ENCODE measurements around the gene SLC14A1. TPM values are rescaled to one million over a fixed set of nuclear protein-coding genes. Genes with fewer than 3 reads are reported as not detected.

SLC14A1 gene
- polyA plus RNA-seq, 1 donor from 2014 or later: not detected

DNA sequence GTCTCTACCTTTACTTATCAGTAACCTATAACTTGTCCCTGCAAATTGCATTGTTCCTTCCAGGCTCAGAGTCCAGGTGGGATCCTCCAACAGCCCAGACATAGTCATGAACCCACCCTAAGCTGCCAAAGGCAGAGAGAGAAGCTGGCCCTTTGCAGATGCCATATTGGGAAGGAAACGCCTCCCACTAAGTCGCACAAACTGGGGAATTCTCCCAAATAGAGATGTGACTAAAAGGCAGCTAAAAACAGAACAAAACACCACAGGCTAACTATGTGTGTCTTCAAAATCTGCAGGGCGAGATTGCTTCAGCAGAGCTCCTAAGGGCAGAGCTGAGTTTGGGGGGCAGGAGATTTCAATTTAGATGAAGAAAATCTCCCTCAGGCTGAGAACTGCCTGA is 63.0 kb downstream of the SLC14A1 start:
- no peaks in the 10 kb centered on the region for H3F3A ChIP-seq (ENCODE audit: insufficient read depth, low read length, poor library complexity, severe bottlenecking)
- H3K9me3 ChIP-seq (ENCODE audit: low read length): no peaks in the 10 kb centered on the region
- no peaks in the 10 kb centered on the region for H3K36me3 ChIP-seq (ENCODE audit: insufficient read depth, low read length)
- H3K79me2 ChIP-seq (replicated peaks; ENCODE audit: insufficient read depth, low read length): no peaks in the 10 kb centered on the region
- no peak overlapping the region for H3K9ac ChIP-seq (ENCODE audit: low read length)
- no peak overlapping the region for H3K4me2 ChIP-seq (ENCODE audit: low read length)
- H2AFZ ChIP-seq (ENCODE audit: low read depth, low read length): no peak overlapping the region
- H3K27me3 ChIP-seq (ENCODE audit: insufficient read depth, low read depth, low read length): no peaks in the 10 kb centered on the region
- TF ChIP-seq SMC3 (conservative IDR thresholded peaks at IDR 0.05; ENCODE audit: poor library complexity) (no peak), MXI1 (conservative IDR thresholded peaks at IDR 0.05; ENCODE audit: poor library complexity, severe bottlenecking) (no peak), EP300 (conservative IDR thresholded peaks at IDR 0.05; ENCODE audit: poor library complexity, severe bottlenecking) (no peak), TAF1 (IDR thresholded peaks at IDR 0.05; ENCODE audit: low read depth) (no peak), CTCF (IDR thresholded peaks at IDR 0.05; ENCODE audit: poor library complexity, severe bottlenecking) (no peak), POLR2AphosphoS5 (IDR thresholded peaks at IDR 0.05) (no peak), RAD21 (conservative IDR thresholded peaks at IDR 0.05) (no peak), EZH2 (IDR thresholded peaks at IDR 0.05; ENCODE audit: borderline replicate concordance, insufficient read depth, low read length, poor library complexity, severe bottlenecking) (no peak)
- TF ChIP-seq, protein P1, sequence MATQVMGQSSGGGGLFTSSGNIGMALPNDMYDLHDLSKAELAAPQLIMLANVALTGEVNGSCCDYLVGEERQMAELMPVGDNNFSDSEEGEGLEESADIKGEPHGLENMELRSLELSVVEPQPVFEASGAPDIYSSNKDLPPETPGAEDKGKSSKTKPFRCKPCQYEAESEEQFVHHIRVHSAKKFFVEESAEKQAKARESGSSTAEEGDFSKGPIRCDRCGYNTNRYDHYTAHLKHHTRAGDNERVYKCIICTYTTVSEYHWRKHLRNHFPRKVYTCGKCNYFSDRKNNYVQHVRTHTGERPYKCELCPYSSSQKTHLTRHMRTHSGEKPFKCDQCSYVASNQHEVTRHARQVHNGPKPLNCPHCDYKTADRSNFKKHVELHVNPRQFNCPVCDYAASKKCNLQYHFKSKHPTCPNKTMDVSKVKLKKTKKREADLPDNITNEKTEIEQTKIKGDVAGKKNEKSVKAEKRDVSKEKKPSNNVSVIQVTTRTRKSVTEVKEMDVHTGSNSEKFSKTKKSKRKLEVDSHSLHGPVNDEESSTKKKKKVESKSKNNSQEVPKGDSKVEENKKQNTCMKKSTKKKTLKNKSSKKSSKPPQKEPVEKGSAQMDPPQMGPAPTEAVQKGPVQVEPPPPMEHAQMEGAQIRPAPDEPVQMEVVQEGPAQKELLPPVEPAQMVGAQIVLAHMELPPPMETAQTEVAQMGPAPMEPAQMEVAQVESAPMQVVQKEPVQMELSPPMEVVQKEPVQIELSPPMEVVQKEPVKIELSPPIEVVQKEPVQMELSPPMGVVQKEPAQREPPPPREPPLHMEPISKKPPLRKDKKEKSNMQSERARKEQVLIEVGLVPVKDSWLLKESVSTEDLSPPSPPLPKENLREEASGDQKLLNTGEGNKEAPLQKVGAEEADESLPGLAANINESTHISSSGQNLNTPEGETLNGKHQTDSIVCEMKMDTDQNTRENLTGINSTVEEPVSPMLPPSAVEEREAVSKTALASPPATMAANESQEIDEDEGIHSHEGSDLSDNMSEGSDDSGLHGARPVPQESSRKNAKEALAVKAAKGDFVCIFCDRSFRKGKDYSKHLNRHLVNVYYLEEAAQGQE (IDR thresholded peaks at IDR 0.05; ENCODE audit: borderline replicate concordance): no peak
- no peaks in the 10 kb centered on the region for H3K9me2 ChIP-seq (ENCODE audit: insufficient read depth, low read length)
- H3K27ac ChIP-seq (ENCODE audit: low read length): no peak overlapping the region
- H4K20me1 ChIP-seq (ENCODE audit: insufficient read depth): no peaks in the 10 kb centered on the region
- H3K4me3 ChIP-seq (ENCODE audit: low read length): no peak overlapping the region

DNA sequence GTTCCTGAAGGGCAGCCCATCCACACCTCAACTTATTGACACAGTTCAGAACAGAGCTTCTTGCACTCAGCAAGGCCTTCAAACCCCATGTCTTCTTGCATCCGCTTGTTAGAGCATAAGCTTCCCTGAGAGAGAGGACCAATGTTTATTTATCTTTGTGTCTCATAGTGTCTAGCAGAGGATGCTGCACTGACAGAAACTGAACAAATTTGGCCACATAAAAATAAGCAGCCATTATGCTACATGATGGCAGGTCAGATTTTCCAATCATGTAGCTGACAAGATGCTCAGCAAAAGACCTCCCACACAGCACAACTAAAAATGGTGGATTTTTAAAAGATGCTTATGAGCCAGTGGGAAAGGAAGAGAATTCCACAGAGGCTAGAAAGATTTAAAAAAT is 63.4 kb downstream of the SLC14A1 start:
- Histone ChIP-seq H4K20me1 (ENCODE audit: insufficient read depth) (no peaks in the 10 kb centered on the region), H3K79me2 (replicated peaks; ENCODE audit: insufficient read depth, low read length) (no peaks in the 10 kb centered on the region), H2AFZ (ENCODE audit: low read depth, low read length) (no peak overlapping the region), H3K36me3 (ENCODE audit: insufficient read depth, low read length) (no peaks in the 10 kb centered on the region), H3K27me3 (ENCODE audit: insufficient read depth, low read depth, low read length) (no peaks in the 10 kb centered on the region), H3K4me2 (ENCODE audit: low read length) (no peak overlapping the region), H3K27ac (ENCODE audit: low read length) (no peak overlapping the region), H3K4me3 (ENCODE audit: low read length) (no peak overlapping the region), H3K9me2 (ENCODE audit: insufficient read depth, low read length) (no peaks in the 10 kb centered on the region), H3F3A (ENCODE audit: insufficient read depth, low read length, poor library complexity, severe bottlenecking) (no peaks in the 10 kb centered on the region), H3K9me3 (ENCODE audit: low read length) (no peaks in the 10 kb centered on the region), H3K9ac (ENCODE audit: low read length) (no peak overlapping the region)
- no peak for TF ChIP-seq TAF1 (IDR thresholded peaks at IDR 0.05; ENCODE audit: low read depth)
- no peak for TF ChIP-seq SMC3 (conservative IDR thresholded peaks at IDR 0.05; ENCODE audit: poor library complexity)
- TF ChIP-seq CTCF (IDR thresholded peaks at IDR 0.05; ENCODE audit: poor library complexity, severe bottlenecking): no peak
- TF ChIP-seq EZH2 (IDR thresholded peaks at IDR 0.05; ENCODE audit: borderline replicate concordance, insufficient read depth, low read length, poor library complexity, severe bottlenecking): no peak
- no peak for TF ChIP-seq MXI1 (conservative IDR thresholded peaks at IDR 0.05; ENCODE audit: poor library complexity, severe bottlenecking)
- TF ChIP-seq, protein P1 (IDR thresholded peaks at IDR 0.05; ENCODE audit: borderline replicate concordance): no peak
- no peak for TF ChIP-seq EP300 (conservative IDR thresholded peaks at IDR 0.05; ENCODE audit: poor library complexity, severe bottlenecking)
- no peak for TF ChIP-seq RAD21 (conservative IDR thresholded peaks at IDR 0.05)
- TF ChIP-seq POLR2AphosphoS5 (IDR thresholded peaks at IDR 0.05): no peak

Data from neural cell (in vitro differentiated cells).